NCI-H2227 treated with DMSO at 0.1 percent for 48 hours (cell line): ENCODE measurements around the gene ADAM8.

ENCODE experiments used
- DNase-seq: peaks from one replicate; lab custom pipeline; 2025; lab: John Stamatoyannopoulos, UW

The ADAM8 gene

GRCh38 chr10:133308421-133309099 is 31.9 kb upstream of the ADAM8 start, which contains the start of the genes TUBGCP2 and ZNF511:
Gene TUBGCP2, minus strand, starts transcription at chr10:133308872. Its CDS starts 5,931 bp downstream, at chr10:133302941.
Gene ZNF511, plus strand, starts transcription at chr10:133308914. Its CDS starts 30 bp downstream, at chr10:133308944.
- DNase-seq = peak; percentile 65

- DNase-seq = peak; percentile 49
These were observed 31.2 kb upstream of the ADAM8 start for GRCh38 chr10:133307776-133308420.

- no peak for DNase-seq
These were observed 30.3 kb upstream of the ADAM8 start for GRCh38 chr10:133306941-133307379.

GRCh38 chr10:133306097-133306476 is 29.4 kb upstream of the ADAM8 start:
- no peak for DNase-seq

- no peak for DNase-seq
These were observed 26.5 kb upstream of the ADAM8 start for GRCh38 chr10:133303206-133303605.

GRCh38 chr10:133302230-133302629 is 25.6 kb upstream of the ADAM8 start:
- DNase-seq = no peak

- DNase-seq = no peak
These were observed 23.1 kb upstream of the ADAM8 start for GRCh38 chr10:133299738-133300137.

GRCh38 chr10:133299224-133299623 is 22.6 kb upstream of the ADAM8 start:
- no peak for DNase-seq

- no peak for DNase-seq
These were observed 21.8 kb upstream of the ADAM8 start for GRCh38 chr10:133298466-133298865.

GRCh38 chr10:133297504-133297903 is 20.8 kb upstream of the ADAM8 start:
- no peak for DNase-seq

GRCh38 chr10:133295426-133296320 is 19.0 kb upstream of the ADAM8 start:
- no peak for DNase-seq

- DNase-seq = no peak
These were observed 17.5 kb upstream of the ADAM8 start for GRCh38 chr10:133294189-133294588.

GRCh38 chr10:133293810-133294119 is 17.1 kb upstream of the ADAM8 start:
- no peak for DNase-seq

GRCh38 chr10:133292919-133293809 is 16.5 kb upstream of the ADAM8 start:
- no peak for DNase-seq

- no peak for DNase-seq
These were observed 13.1 kb upstream of the ADAM8 start for GRCh38 chr10:133289761-133290160.

- no peak for DNase-seq
These were observed 11.3 kb upstream of the ADAM8 start for GRCh38 chr10:133287832-133288500.

GRCh38 chr10:133286366-133286765 is 9.7 kb upstream of the ADAM8 start:
- no peak for DNase-seq

- DNase-seq = no peak
These were observed 8.5 kb upstream of the ADAM8 start for GRCh38 chr10:133285217-133285616.

- DNase-seq = no peak
These were observed 7.3 kb upstream of the ADAM8 start for GRCh38 chr10:133283931-133284330.

GRCh38 chr10:133282846-133283390 is 6.2 kb upstream of the ADAM8 start:
- no peak for DNase-seq
